Mesenchymal stem cell (in vitro differentiated cells and primary cell): ENCODE results near the gene ABHD17C.

Experiments used
- DNase-seq: peaks from one replicate; pipeline ENCODE4 v3.0.0-alpha.2; 2013
- H2AFZ ChIP-seq: one replicate; pipeline ENCODE4 v1.6.1; 2013; ENCODE audit warnings: low read depth, mild to moderate bottlenecking, control low read depth, inconsistent platforms, low read length, moderate library complexity
- H2AK5ac ChIP-seq: 2 replicates; pipeline ENCODE4 v1.6.1; 2013; ENCODE audit warnings: low read length, moderate library complexity, mild to moderate bottlenecking, inconsistent platforms; ENCODE audit not compliant: severe bottlenecking
- H2BK120ac ChIP-seq: one replicate; pipeline ENCODE4 v1.6.1; 2013; ENCODE audit warnings: low read depth, mild to moderate bottlenecking, inconsistent platforms, low read length, moderate library complexity
- H2BK12ac ChIP-seq, 2 experiments: one replicate each; pipeline ENCODE4 v1.6.1; 2013; ENCODE audit warnings: inconsistent platforms in 2 of 2, low read length in 2 of 2, mild to moderate bottlenecking in 2 of 2, moderate library complexity in 2 of 2, control low read depth in 1 of 2
- H2BK15ac ChIP-seq: one replicate; pipeline ENCODE4 v1.6.1; 2013; ENCODE audit warnings: mild to moderate bottlenecking, low read depth, inconsistent platforms; ENCODE audit not compliant: poor library complexity, severe bottlenecking
- H2BK5ac ChIP-seq: 2 replicates; pipeline ENCODE4 v1.6.1; 2013; ENCODE audit warnings: low read depth, mild to moderate bottlenecking, low read length, control low read depth, inconsistent platforms; ENCODE audit not compliant: poor library complexity, severe bottlenecking
- H3K14ac ChIP-seq, 2 experiments: one replicate each; pipeline ENCODE4 v1.6.1; 2013; ENCODE audit warnings: inconsistent platforms in 2 of 2, low read length in 2 of 2, control low read depth in 1 of 2, mild to moderate bottlenecking in 1 of 2, moderate library complexity in 1 of 2
- H3K18ac ChIP-seq, 2 experiments: one replicate each; pipeline ENCODE4 v1.6.1; 2013; ENCODE audit warnings: inconsistent platforms in 2 of 2, low read length in 2 of 2, control low read depth in 1 of 2, low read depth in 1 of 2, mild to moderate bottlenecking in 1 of 2
- H3K23ac ChIP-seq, 2 experiments: one replicate each; pipeline ENCODE4 v1.6.1; 2013; ENCODE audit warnings: inconsistent platforms in 2 of 2, low read length in 2 of 2, mild to moderate bottlenecking in 2 of 2, moderate library complexity in 2 of 2, control low read depth in 1 of 2
- H3K27ac ChIP-seq: 2 replicates; pipeline ENCODE4 v1.5.1; 2013; ENCODE audit warnings: mild to moderate bottlenecking, moderate library complexity, low read length, control low read depth, inconsistent platforms; ENCODE audit not compliant: poor library complexity, severe bottlenecking
- H3K27me3 ChIP-seq, 2 experiments: 2 replicates each; pipeline versions ENCODE4 v1.6.1 to v1.7.0; 2013; ENCODE audit warnings: low read length in 2 of 2, mild to moderate bottlenecking in 2 of 2, moderate library complexity in 2 of 2, control low read depth in 1 of 2, inconsistent platforms in 1 of 2; ENCODE audit not compliant: control insufficient read depth in 1 of 2, insufficient read depth in 1 of 2
- H3K36me3 ChIP-seq, 2 experiments: 2 replicates each; pipeline versions ENCODE4 v1.6.1 to v1.7.0; 2013; ENCODE audit warnings: low read length in 2 of 2, control low read depth in 1 of 2, inconsistent platforms in 1 of 2, low read depth in 1 of 2, mild to moderate bottlenecking in 1 of 2; ENCODE audit not compliant: insufficient read depth in 2 of 2, control insufficient read depth in 1 of 2
- H3K4ac ChIP-seq, 2 experiments: one replicate each; pipeline ENCODE4 v1.6.1; 2013; ENCODE audit warnings: inconsistent platforms in 2 of 2, low read length in 2 of 2, mild to moderate bottlenecking in 2 of 2, moderate library complexity in 2 of 2, control low read depth in 1 of 2, low read depth in 1 of 2
- H3K4me1 ChIP-seq: 2 replicates; pipeline ENCODE4 v1.6.1; 2013; ENCODE audit warnings: low read depth, low read length, control low read depth; ENCODE audit not compliant: control insufficient read depth, insufficient read depth
- H3K4me2 ChIP-seq: 2 replicates; pipeline ENCODE4 v1.6.1; 2013; ENCODE audit warnings: low read length, mild to moderate bottlenecking, inconsistent platforms; ENCODE audit not compliant: poor library complexity, severe bottlenecking
- H3K4me3 ChIP-seq, 2 experiments: 2 replicates each; pipeline versions ENCODE4 v1.5.1 to v1.7.0; 2013; ENCODE audit warnings: low read length in 2 of 2, mild to moderate bottlenecking in 2 of 2, control low read depth in 1 of 2, low read depth in 1 of 2; ENCODE audit not compliant: insufficient read depth in 1 of 2
- H3K79me1 ChIP-seq: replicated peaks from 2 replicates; pipeline ENCODE4 v1.6.1; 2013; ENCODE audit warnings: mild to moderate bottlenecking, control low read depth, low read length, inconsistent platforms; ENCODE audit not compliant: poor library complexity, severe bottlenecking
- H3K9ac ChIP-seq: 2 replicates; pipeline ENCODE4 v1.7.0; 2013; ENCODE audit warnings: mild to moderate bottlenecking, low read length, moderate library complexity
- H3K9me3 ChIP-seq: 2 replicates; pipeline ENCODE4 v1.7.0; 2013; ENCODE audit warnings: mild to moderate bottlenecking, low read length; ENCODE audit not compliant: control insufficient read depth
- H4K8ac ChIP-seq: one replicate; pipeline ENCODE4 v1.6.1; 2013; ENCODE audit warnings: inconsistent platforms, mild to moderate bottlenecking, low read length, moderate library complexity
- H4K91ac ChIP-seq: one replicate; pipeline ENCODE4 v1.6.1; 2013; ENCODE audit warnings: mild to moderate bottlenecking, low read length, inconsistent platforms
- WGBS: methylation state at CpG from one replicate; pipeline ENCODE4 v1.1.7; 2013; ENCODE audit warnings: mixed read lengths; 5-methylcytosine and 5-hydroxymethylcytosine counted together

Gene ABHD17C

DNA sequence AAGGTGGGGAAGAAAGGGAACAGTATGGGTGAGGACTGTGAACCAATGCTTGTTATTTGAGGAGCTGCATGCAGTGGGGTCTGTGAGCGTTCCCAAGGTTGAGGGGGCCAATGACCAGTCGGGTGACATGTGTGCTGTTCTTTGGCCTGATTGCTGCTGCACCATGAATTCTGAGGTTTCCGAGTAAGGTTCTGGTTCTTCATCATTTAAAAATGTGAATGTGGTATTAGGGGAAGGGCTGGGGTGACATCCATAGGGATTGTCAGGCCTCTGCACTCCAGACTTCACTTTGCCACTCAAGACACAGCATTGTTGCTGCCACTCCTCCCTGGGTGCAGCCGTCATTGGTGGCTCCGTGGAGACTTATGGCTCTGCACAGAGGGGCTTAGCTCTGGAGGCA is 32.5 kb downstream of the ABHD17C start:
- Histone ChIP-seq H3K4me1 (peaks cover 5% of the 10 kb centered on the region), H3K79me1 (peaks cover 32% of the 10 kb centered on the region), H2BK12ac (no peak overlapping the region), H3K4ac (no peak overlapping the region), H3K4me2 (no peak overlapping the region), H2AK5ac (peak overlapping the region; percentile 91), H3K27ac (peak overlapping the region; percentile 43), H3K14ac (no peak overlapping the region), H4K8ac (no peak overlapping the region), H2BK5ac (no peak overlapping the region), H3K9ac (no peak overlapping the region), H2BK15ac (no peak overlapping the region), H3K27me3 (no peaks in the 10 kb centered on the region), H4K91ac (no peak overlapping the region), H2AFZ (no peak overlapping the region), H3K23ac (no peak overlapping the region), H3K4me3 (no peak overlapping the region), H3K9me3 (no peaks in the 10 kb centered on the region), H3K18ac (no peak overlapping the region), H3K36me3 (peaks cover 0 to 19% of the 10 kb centered on the region in 2 experiments), H2BK120ac (no peak overlapping the region)
- no peak for DNase-seq
- 99% methylated on average over 5 of the region's 5 CpGs for WGBS

DNA sequence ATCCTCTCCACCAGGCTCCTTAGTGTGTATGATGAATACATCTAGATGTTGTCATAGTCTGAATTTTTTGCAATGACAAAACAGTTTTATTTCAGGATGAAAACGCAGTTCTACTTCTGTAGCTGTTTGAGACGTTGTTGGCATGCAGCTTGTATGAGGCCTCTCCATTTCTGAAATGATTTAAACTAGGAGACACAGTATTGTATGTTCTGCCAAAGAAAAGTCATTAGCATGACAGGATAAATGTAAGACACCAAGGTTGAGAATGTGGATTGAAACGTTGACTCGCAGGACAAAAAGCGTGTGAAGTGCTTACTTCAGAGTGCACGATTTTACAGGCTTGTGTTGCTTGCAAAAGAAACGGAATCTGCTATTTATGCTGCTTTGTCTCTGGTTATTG is 35.3 kb downstream of the ABHD17C start:
- H4K8ac ChIP-seq: no peak overlapping the region
- no peak overlapping the region for H3K27ac ChIP-seq
- no peak overlapping the region for H3K4ac ChIP-seq
- peaks cover 5% of the 10 kb centered on the region for H3K4me1 ChIP-seq
- H4K91ac ChIP-seq: no peak overlapping the region
- H3K79me1 ChIP-seq: peaks cover 30% of the 10 kb centered on the region
- no peaks in the 10 kb centered on the region for H3K9me3 ChIP-seq
- WGBS: 91% methylated on average over 7 of the region's 7 CpGs
- no peak for DNase-seq
- no peak overlapping the region for H3K14ac ChIP-seq
- no peak overlapping the region for H2BK12ac ChIP-seq
- H2AK5ac ChIP-seq: no peak overlapping the region
- peaks cover 0 to 14% of the 10 kb centered on the region in 2 experiments for H3K36me3 ChIP-seq
- no peak overlapping the region for H3K18ac ChIP-seq
- no peak overlapping the region for H2BK15ac ChIP-seq
- H3K23ac ChIP-seq: no peak overlapping the region
- H3K9ac ChIP-seq: no peak overlapping the region
- H3K4me2 ChIP-seq: no peak overlapping the region
- H2BK120ac ChIP-seq: no peak overlapping the region
- no peaks in the 10 kb centered on the region for H3K27me3 ChIP-seq
- no peak overlapping the region for H3K4me3 ChIP-seq
- no peak overlapping the region for H2BK5ac ChIP-seq
- H2AFZ ChIP-seq: no peak overlapping the region

DNA sequence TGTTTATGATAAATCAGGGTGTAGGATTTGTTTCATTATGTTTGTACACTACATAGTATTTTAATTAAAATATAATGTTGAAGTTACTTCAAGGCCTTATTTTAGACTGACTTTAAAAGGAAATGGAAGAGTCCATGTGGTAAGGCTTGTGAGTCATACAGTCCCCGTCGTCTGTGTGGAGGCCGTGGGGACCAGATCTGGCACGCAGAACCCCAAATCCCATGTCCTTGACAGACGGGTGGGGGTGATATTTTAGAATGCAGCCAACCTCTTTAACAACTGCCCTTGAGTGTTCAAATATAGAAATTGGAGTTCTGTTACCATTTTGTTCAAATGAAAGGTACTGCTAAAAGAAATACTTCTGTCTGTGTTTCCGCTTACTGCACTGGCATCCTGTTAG is 35.8 kb downstream of the ABHD17C start:
- H2AFZ ChIP-seq: no peak overlapping the region
- H3K4me1 ChIP-seq: peaks cover 5% of the 10 kb centered on the region
- no peak overlapping the region for H2BK12ac ChIP-seq
- H3K79me1 ChIP-seq: peaks cover 31% of the 10 kb centered on the region
- H2BK120ac ChIP-seq: no peak overlapping the region
- H3K9me3 ChIP-seq: no peaks in the 10 kb centered on the region
- no peak overlapping the region for H3K9ac ChIP-seq
- no peak overlapping the region for H4K91ac ChIP-seq
- H2BK5ac ChIP-seq: no peak overlapping the region
- H2BK15ac ChIP-seq: no peak overlapping the region
- no peak overlapping the region for H4K8ac ChIP-seq
- H3K18ac ChIP-seq: no peak overlapping the region
- H3K4me2 ChIP-seq: no peak overlapping the region
- H3K36me3 ChIP-seq: peaks cover 0 to 11% of the 10 kb centered on the region in 2 experiments
- no peak overlapping the region for H2AK5ac ChIP-seq
- no peak overlapping the region for H3K4ac ChIP-seq
- H3K14ac ChIP-seq: no peak overlapping the region
- no peaks in the 10 kb centered on the region for H3K27me3 ChIP-seq
- H3K23ac ChIP-seq: no peak overlapping the region
- no peak overlapping the region for H3K4me3 ChIP-seq
- no peak overlapping the region for H3K27ac ChIP-seq
- no peak for DNase-seq
- WGBS: 77% methylated on average over 6 of the region's 6 CpGs

DNA sequence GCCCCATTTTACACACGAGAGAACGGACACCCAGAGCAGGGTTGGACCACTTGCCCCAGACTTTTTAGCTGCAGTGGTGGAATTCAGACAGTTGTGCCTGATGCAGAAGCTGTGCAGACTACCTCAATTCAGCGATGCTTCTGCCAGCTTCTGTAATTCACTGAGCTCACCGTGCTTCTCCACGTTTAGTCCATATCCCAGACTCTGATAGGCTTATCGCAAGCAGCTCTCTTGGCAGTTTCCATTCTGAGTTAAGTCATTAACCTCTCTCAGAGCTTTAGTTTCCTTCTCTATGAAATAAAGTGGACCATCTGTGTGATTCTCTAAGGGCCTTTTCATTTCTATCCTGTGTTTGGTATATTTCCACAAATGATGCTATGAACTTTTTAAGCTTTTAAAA is 37.1 kb downstream of the ABHD17C start:
- H3K14ac ChIP-seq: no peak overlapping the region
- no peaks in the 10 kb centered on the region for H3K27me3 ChIP-seq
- no peak overlapping the region for H3K4me3 ChIP-seq
- H2BK12ac ChIP-seq: no peak overlapping the region
- H3K27ac ChIP-seq: no peak overlapping the region
- H3K9ac ChIP-seq: no peak overlapping the region
- H3K18ac ChIP-seq: no peak overlapping the region
- H3K4me1 ChIP-seq: peaks cover 8% of the 10 kb centered on the region
- H3K23ac ChIP-seq: no peak overlapping the region
- H3K4me2 ChIP-seq: no peak overlapping the region
- H4K91ac ChIP-seq: no peak overlapping the region
- no peak overlapping the region for H2AFZ ChIP-seq
- H3K79me1 ChIP-seq: peaks cover 31% of the 10 kb centered on the region
- no peak overlapping the region for H2AK5ac ChIP-seq
- H4K8ac ChIP-seq: no peak overlapping the region
- WGBS: 90% methylated on average over 5 of the region's 6 CpGs
- H2BK5ac ChIP-seq: no peak overlapping the region
- no peak for DNase-seq
- peaks cover 0 to 11% of the 10 kb centered on the region in 2 experiments for H3K36me3 ChIP-seq
- H2BK120ac ChIP-seq: no peak overlapping the region
- no peak overlapping the region for H3K4ac ChIP-seq
- H2BK15ac ChIP-seq: no peak overlapping the region
- no peaks in the 10 kb centered on the region for H3K9me3 ChIP-seq
